ENCODE measurements around the gene PIPOX.
A peak's percentile ranks its signal among the peaks of the same experiment; 100 is the strongest.

Gene PIPOX

GRCh38 chr17:29048440-29049368 is 5.8 kb downstream of the PIPOX start:
- DNase-seq (ENCODE audit: low spot score), result no peak

- no peak for DNase-seq (ENCODE audit: low spot score)
Observed at GRCh38 chr17:29049541-29050145, 6.7 kb downstream of the PIPOX start.

- DNase-seq (ENCODE audit: low spot score), result no peak
Observed at GRCh38 chr17:29050176-29050575, 7.2 kb downstream of the PIPOX start.

GRCh38 chr17:29051194-29051593 is 8.3 kb downstream of the PIPOX start:
- no peak for DNase-seq (ENCODE audit: low spot score)

GRCh38 chr17:29051731-29052130 is 8.8 kb downstream of the PIPOX start:
- DNase-seq (ENCODE audit: low spot score), result no peak

GRCh38 chr17:29054835-29055234 is 11.9 kb downstream of the PIPOX start:
- no peak for DNase-seq (ENCODE audit: low spot score)

GRCh38 chr17:29057361-29057760 is 14.4 kb downstream of the PIPOX start:
- no peak for DNase-seq (ENCODE audit: low spot score)

GRCh38 chr17:29058391-29058790 is 15.4 kb downstream of the PIPOX start:
- no peak for DNase-seq (ENCODE audit: low spot score)

- no peak for DNase-seq (ENCODE audit: low spot score)
Observed at GRCh38 chr17:29059281-29059680, 16.3 kb downstream of the PIPOX start.

- DNase-seq (ENCODE audit: low spot score), result no peak
Observed at GRCh38 chr17:29060475-29060874, 17.5 kb downstream of the PIPOX start.

GRCh38 chr17:29061036-29061435 is 18.1 kb downstream of the PIPOX start:
- peak; percentile 76 for DNase-seq (ENCODE audit: low spot score)

GRCh38 chr17:29062215-29062614 is 19.3 kb downstream of the PIPOX start:
- no peak for DNase-seq (ENCODE audit: low spot score)

GRCh38 chr17:29063992-29064391 is 21.1 kb downstream of the PIPOX start:
- no peak for DNase-seq (ENCODE audit: low spot score)

GRCh38 chr17:29066047-29066446 is 23.1 kb downstream of the PIPOX start:
- peak; percentile 89 for DNase-seq (ENCODE audit: low spot score)

- peak; percentile 64 for DNase-seq (ENCODE audit: low spot score)
Observed at GRCh38 chr17:29066606-29067005, 23.7 kb downstream of the PIPOX start.

- DNase-seq (ENCODE audit: low spot score), result no peak
Observed at GRCh38 chr17:29068818-29069217, 25.9 kb downstream of the PIPOX start.

- DNase-seq (ENCODE audit: low spot score), result no peak
Observed at GRCh38 chr17:29069526-29070041, 26.6 kb downstream of the PIPOX start.

- DNase-seq (ENCODE audit: low spot score), result no peak
Observed at GRCh38 chr17:29070308-29070707, 27.4 kb downstream of the PIPOX start.

- no peak for DNase-seq (ENCODE audit: low spot score)
Observed at GRCh38 chr17:29070781-29071180, 27.8 kb downstream of the PIPOX start.

GRCh38 chr17:29071303-29071702 is 28.4 kb downstream of the PIPOX start:
- no peak for DNase-seq (ENCODE audit: low spot score)

- DNase-seq (ENCODE audit: low spot score), result no peak
Observed at GRCh38 chr17:29073045-29073444, 30.1 kb downstream of the PIPOX start.

GRCh38 chr17:29073520-29073919 is 30.6 kb downstream of the PIPOX start:
- DNase-seq (ENCODE audit: low spot score), result no peak

- no peak for DNase-seq (ENCODE audit: low spot score)
Observed at GRCh38 chr17:29074488-29074887, 31.5 kb downstream of the PIPOX start.
